Measurements from ENCODE around the gene TPCN1. TPM values are rescaled to one million over a fixed set of nuclear protein-coding genes. Genes with fewer than 3 reads are reported as not detected.

The TPCN1 gene
- total RNA-seq, 4 donors from 2014 or later: 16.5 to 38.4 (median 28.8) TPM

GRCh38 chr12:113340061-113340460, 118.8 kb downstream of the TPCN1 start:
- DNase-seq (ENCODE audit: low spot score in 2 of 2): no peak
- no peak for TF ChIP-seq CTCF (IDR thresholded peaks at IDR 0.05)
- no peak for TF ChIP-seq POLR2A (IDR thresholded peaks at IDR 0.05)
- H3K4me3 ChIP-seq (ENCODE audit: low read depth, poor library complexity, severe bottlenecking): no peak overlapping the region
- intact Hi-C loops (cut with DNase I; ENCODE audit: low total_unique reads): no loop called here
- WGBS, 2 donors: 34 to 56% methylated on average over 3 of the region's 3 CpGs

GRCh38 chr12:113341535-113341934, 120.3 kb downstream of the TPCN1 start:
- 82 to 86% methylated on average over 6 of the region's 6 CpGs for WGBS, 2 donors

GRCh38 chr12:113345318-113345717, 124.1 kb downstream of the TPCN1 start:
- intact Hi-C loops (cut with DNase I; ENCODE audit: low total_unique reads): no loop called here
- TF ChIP-seq CTCF (IDR thresholded peaks at IDR 0.05) (no peak), POLR2A (IDR thresholded peaks at IDR 0.05) (no peak)
- no peak for DNase-seq (ENCODE audit: low spot score in 2 of 2)
- WGBS, 2 donors: 97 to 98% methylated on average over 6 of the region's 6 CpGs
- H3K4me3 ChIP-seq (ENCODE audit: low read depth, poor library complexity, severe bottlenecking): no peak overlapping the region

More at GRCh38 chr12:113341535-113341934, 120.3 kb downstream of the TPCN1 start:
- no peak for DNase-seq (ENCODE audit: low spot score in 2 of 2)
- H3K4me3 ChIP-seq (ENCODE audit: low read depth, poor library complexity, severe bottlenecking): no peak overlapping the region
- intact Hi-C loops (cut with DNase I; ENCODE audit: low total_unique reads): no loop called here
- TF ChIP-seq POLR2A (IDR thresholded peaks at IDR 0.05): no peak
- TF ChIP-seq CTCF (IDR thresholded peaks at IDR 0.05): no peak

- intact Hi-C loops (cut with DNase I; ENCODE audit: low total_unique reads): no loop called here
- no peak overlapping the region for H3K4me3 ChIP-seq (ENCODE audit: low read depth, poor library complexity, severe bottlenecking)
- no peak for TF ChIP-seq POLR2A (IDR thresholded peaks at IDR 0.05)
- TF ChIP-seq CTCF (IDR thresholded peaks at IDR 0.05): no peak
- 81 to 93% methylated on average over 5 of the region's 5 CpGs for WGBS, 2 donors
- no peak for DNase-seq (ENCODE audit: low spot score in 2 of 2)
These were observed 125.1 kb downstream of the TPCN1 start for GRCh38 chr12:113346353-113346752.

GRCh38 chr12:113347107-113347506, 125.8 kb downstream of the TPCN1 start:
- 88 to 92% methylated on average over 3 of the region's 3 CpGs for WGBS, 2 donors
- DNase-seq (ENCODE audit: low spot score in 2 of 2): no peak
- no peak overlapping the region for H3K4me3 ChIP-seq (ENCODE audit: low read depth, poor library complexity, severe bottlenecking)
- TF ChIP-seq CTCF (IDR thresholded peaks at IDR 0.05): no peak
- no peak for TF ChIP-seq POLR2A (IDR thresholded peaks at IDR 0.05)
- intact Hi-C loops (cut with DNase I; ENCODE audit: low total_unique reads): no loop called here

- DNase-seq (ENCODE audit: low spot score in 2 of 2): no peak
- no peak overlapping the region for H3K4me3 ChIP-seq (ENCODE audit: low read depth, poor library complexity, severe bottlenecking)
- intact Hi-C loops (cut with DNase I; ENCODE audit: low total_unique reads): no loop called here
- WGBS, 2 donors: 83 to 85% methylated on average over 2 of the region's 2 CpGs
- TF ChIP-seq CTCF (IDR thresholded peaks at IDR 0.05): no peak
- no peak for TF ChIP-seq POLR2A (IDR thresholded peaks at IDR 0.05)
These were observed 126.6 kb downstream of the TPCN1 start for GRCh38 chr12:113347892-113348291.
